Psoas muscle (tissue), 8 donors: ENCODE measurements around the gene NUP35. TPM values are rescaled to one million over a fixed set of nuclear protein-coding genes. Genes with fewer than 3 reads are reported as not detected.

Experiments
- ATAC-seq, 4 donors: fragments of 200-7000 bp; cut with Tn5 transposase; one replicate each; pipeline ENCODE4 v1.9.1; 2020; ENCODE audit warnings: moderate library complexity in 3 of 4, mild to moderate bottlenecking in 2 of 4
- DNase-seq, 2 donors: peaks; one replicate each; pipeline ENCODE4 v3.0.0-alpha.2; 2020
- H3K27ac ChIP-seq: fragments of 200-600 bp; one replicate; pipeline ENCODE4 v1.8.0; 2022
- H3K27me3 ChIP-seq, 3 donors: fragments of 200-600 bp in 1 of 3; one replicate each; pipeline versions ENCODE4 v1.6.1 to v1.8.0; 2013 to 2022; ENCODE audit warnings: low read length in 2 of 3, mild to moderate bottlenecking in 2 of 3, moderate library complexity in 1 of 3; ENCODE audit not compliant: insufficient read depth in 3 of 3
- H3K36me3 ChIP-seq, 2 donors: fragments of 200-600 bp in 1 of 2; one replicate each; pipeline versions ENCODE4 v1.6.1 to v1.8.0; 2013 to 2022; ENCODE audit warnings: low read depth in 1 of 2, mild to moderate bottlenecking in 1 of 2, moderate library complexity in 1 of 2; ENCODE audit not compliant: insufficient read depth in 1 of 2
- H3K4me1 ChIP-seq: fragments of 200-600 bp; one replicate; pipeline ENCODE4 v1.8.0; 2022
- H3K4me3 ChIP-seq: fragments of 200-600 bp; one replicate; pipeline ENCODE4 v1.8.0; 2022; ENCODE audit warnings: mild to moderate bottlenecking
- H3K9me3 ChIP-seq: fragments of 200-600 bp; one replicate; pipeline ENCODE4 v1.8.0; 2022
- WGBS, 3 donors: extraction: QIAGEN DNeasy Blood & Tissue Kit; methylation state at CpG; one replicate each; pipeline versions ENCODE4 v1.1.6 to v1.1.7; 2013; 5-methylcytosine and 5-hydroxymethylcytosine counted together
- intact Hi-C, 2 donors: fragments of 100-400 bp; cut with DNase I; formaldehyde crosslinking; loops; one replicate each; pipeline versions ENCODE4 v1.11.0 to v1.14.2; 2022
- polyA plus RNA-seq, 3 donors: library from polyadenylated mRNA; stranded (reverse); fragments of 200-250 nt; gene quantifications; one replicate each; pipeline ENCODE4 v1.2.3, GENCODE V29; 2013
- total RNA-seq, 4 donors: library from RNA; stranded (reverse); fragmentation: NEBNext Ultra II Directional in 2 of 4; extraction: Animal tissue kit (Norgen Biotek cat#: 25700) in 2 of 4; gene quantifications; one replicate each; pipeline versions ENCODE4 v1.2.1 to v1.2.4, GENCODE V29; 2021 to 2023
- TF ChIP-seq, protein P1 (sequence below): fragments of 200-600 bp; IDR thresholded peaks from one replicate; pipeline ENCODE4 v1.8.0; 2022; ENCODE audit warnings: antibody characterized with exemption
- donor health status: healthy with polysubstance abuse.
- donor health status: DM: no; HTN: no; CAD: no; lungs with moderate emphysema.
- donor health status: Bipolar disorder and iron deficiency.
- donor health status: healthy.
- donor health status: DM: yes; HTN: yes; CAD: no.
- donor health status: DM: no; HTN: no; CAD: no.
- donor health status: DM: no; HTN: no; CAD: no.
- donor health status: DM: yes; HTN: yes; CAD: no.

The NUP35 gene
- total and polyA plus RNA-seq, 7 donors: 5.1 to 11.9 (median 8.3) TPM

DNA sequence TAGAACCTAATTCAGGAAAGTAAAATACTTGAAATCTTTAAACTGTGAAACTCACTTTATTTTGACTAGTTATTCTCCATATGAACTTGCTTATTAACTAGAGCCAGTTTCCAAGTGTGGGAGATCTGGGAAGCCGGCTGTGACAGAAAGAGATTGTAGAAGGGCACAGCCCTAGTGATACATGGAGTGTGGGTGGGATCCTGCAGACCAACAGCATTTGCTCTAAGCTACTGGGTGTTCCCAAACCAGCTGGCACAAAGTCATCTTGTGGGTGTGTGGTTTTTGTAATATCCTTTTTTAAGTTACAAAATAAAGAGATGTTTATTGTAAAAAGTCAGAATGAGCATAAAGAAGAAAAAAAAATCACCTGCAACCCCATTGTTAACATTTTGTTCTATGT is 42.3 kb upstream of the NUP35 start:
- H3K4me3 ChIP-seq: no peak overlapping the region
- intact Hi-C loops: loop anchor here (5.0 kb wide), 2 partner anchors 35 to 40 kb away; partner anchors contain the start of gene NUP35 (in 1 of the 2)
- H3K9me3 ChIP-seq: no peaks in the 10 kb centered on the region
- 36 to 44% (median 39%) methylated on average over 1 of the region's 1 CpG for WGBS, 3 donors
- ATAC-seq (no peak), DNase-seq (no peak)
- no peaks in the 10 kb centered on the region for H3K27me3 ChIP-seq
- no peak overlapping the region for H3K27ac ChIP-seq
- H3K4me1 ChIP-seq: peaks cover 7% of the 10 kb centered on the region
- no peaks in the 10 kb centered on the region for H3K36me3 ChIP-seq
- TF ChIP-seq, protein P1, sequence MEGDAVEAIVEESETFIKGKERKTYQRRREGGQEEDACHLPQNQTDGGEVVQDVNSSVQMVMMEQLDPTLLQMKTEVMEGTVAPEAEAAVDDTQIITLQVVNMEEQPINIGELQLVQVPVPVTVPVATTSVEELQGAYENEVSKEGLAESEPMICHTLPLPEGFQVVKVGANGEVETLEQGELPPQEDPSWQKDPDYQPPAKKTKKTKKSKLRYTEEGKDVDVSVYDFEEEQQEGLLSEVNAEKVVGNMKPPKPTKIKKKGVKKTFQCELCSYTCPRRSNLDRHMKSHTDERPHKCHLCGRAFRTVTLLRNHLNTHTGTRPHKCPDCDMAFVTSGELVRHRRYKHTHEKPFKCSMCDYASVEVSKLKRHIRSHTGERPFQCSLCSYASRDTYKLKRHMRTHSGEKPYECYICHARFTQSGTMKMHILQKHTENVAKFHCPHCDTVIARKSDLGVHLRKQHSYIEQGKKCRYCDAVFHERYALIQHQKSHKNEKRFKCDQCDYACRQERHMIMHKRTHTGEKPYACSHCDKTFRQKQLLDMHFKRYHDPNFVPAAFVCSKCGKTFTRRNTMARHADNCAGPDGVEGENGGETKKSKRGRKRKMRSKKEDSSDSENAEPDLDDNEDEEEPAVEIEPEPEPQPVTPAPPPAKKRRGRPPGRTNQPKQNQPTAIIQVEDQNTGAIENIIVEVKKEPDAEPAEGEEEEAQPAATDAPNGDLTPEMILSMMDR: no peak

DNA sequence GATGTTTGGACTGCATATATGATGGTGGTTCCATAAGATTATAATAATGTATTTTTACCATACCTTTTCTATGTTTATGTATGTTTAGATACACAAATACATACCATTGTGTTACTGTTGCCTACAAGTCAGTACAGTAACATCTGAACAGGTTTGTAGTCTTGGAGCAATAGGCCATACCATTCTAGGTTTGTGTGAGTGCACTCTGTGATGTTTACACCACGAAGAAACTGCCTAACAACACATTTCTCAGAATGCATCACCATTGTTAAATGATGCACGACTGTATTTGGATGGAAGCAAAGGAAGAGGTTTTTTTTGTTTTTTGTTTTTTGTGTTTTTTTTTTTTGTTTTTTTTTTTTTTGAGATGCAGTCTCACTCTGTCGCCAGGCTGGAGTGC is 36.2 kb upstream of the NUP35 start:
- H3K27me3 ChIP-seq: no peaks in the 10 kb centered on the region
- TF ChIP-seq, protein P1: no peak
- intact Hi-C loops: no loop called here
- no peaks in the 10 kb centered on the region for H3K9me3 ChIP-seq
- H3K4me1 ChIP-seq: no peaks in the 10 kb centered on the region
- 78 to 83% (median 83%) methylated on average over 3 of the region's 3 CpGs for WGBS, 3 donors
- no peak overlapping the region for H3K27ac ChIP-seq
- H3K36me3 ChIP-seq: peaks cover 0 to 3% of the 10 kb centered on the region in 2 donors
- DNase-seq (no peak), ATAC-seq (no peak)
- no peak overlapping the region for H3K4me3 ChIP-seq

DNA sequence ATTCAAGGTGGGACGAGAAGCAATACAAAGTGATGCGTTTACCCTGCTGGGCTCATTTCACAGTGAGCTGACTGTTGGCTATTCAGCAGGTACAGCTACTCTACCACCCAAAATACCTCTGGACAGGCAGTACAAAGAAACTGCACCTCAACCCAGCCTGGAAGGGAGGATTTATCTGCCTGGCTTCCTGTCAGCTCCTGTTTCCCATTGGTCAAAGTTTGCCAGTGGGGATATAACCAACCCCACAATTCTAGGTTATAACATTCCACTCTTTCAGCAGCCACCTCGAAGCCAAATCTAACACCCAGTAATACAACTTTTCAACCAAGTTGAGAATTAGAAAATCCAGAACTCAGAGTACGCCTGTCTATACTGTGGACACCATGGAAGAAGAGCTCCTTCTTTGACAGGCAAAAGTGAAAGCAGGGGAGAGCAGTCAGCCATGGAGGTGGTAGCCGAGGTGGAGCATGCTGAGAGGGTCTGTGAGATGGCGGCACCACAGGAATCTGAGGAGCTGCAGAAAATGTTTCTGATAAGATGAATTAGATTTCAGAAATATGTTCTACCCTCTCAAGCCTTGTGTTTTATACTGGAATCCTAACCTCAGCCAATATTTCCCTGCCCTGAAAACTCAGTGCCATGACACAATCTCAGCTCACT is 34.9 kb upstream of the NUP35 start:
- Histone ChIP-seq H3K27me3 (no peaks in the 10 kb centered on the region), H3K9me3 (no peaks in the 10 kb centered on the region), H3K27ac (no peak overlapping the region), H3K4me1 (no peaks in the 10 kb centered on the region), H3K4me3 (no peak overlapping the region), H3K36me3 (peaks cover 0 to 3% of the 10 kb centered on the region in 2 donors)
- ATAC-seq (no peak), DNase-seq (no peak)
- WGBS, 3 donors: 90 to 95% (median 91%) methylated on average over 6 of the region's 6 CpGs
- TF ChIP-seq, protein P1: no peak
- intact Hi-C loops: no loop called here

DNA sequence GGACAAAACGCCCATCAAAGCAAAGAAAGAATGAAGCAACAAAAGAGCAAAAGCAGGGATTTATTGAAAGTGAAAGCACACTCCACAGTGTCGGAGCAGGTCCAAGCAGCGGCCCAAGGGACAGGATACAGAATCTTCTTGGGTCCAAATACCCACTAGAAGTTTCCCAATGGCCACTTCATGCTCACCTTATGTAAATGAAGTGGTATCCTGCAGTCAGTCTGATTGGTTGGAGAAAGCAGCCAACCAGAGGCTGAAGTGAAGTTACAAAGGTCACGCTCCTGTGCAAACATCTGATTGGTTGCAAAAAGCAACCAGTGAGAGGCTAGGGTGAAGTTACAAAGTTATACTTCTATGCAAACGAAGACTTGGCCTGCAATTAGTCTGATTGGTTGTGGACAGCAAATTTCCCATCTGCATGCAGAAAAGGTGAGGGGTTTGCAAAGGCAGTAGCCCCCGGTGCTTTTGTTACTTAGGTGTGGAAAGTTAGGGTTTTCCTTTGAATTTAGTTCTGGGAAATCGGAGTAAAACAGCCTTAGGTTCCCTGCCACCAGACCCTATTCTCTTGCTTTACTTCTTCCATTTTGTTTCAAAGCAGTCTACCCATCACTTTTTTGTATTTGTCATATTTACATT is 32.8 kb upstream of the NUP35 start:
- intact Hi-C loops: no loop called here
- Histone ChIP-seq H3K4me3 (no peak overlapping the region), H3K27ac (no peak overlapping the region), H3K36me3 (peaks cover 0 to 6% of the 10 kb centered on the region in 2 donors), H3K9me3 (no peaks in the 10 kb centered on the region), H3K27me3 (no peaks in the 10 kb centered on the region), H3K4me1 (no peaks in the 10 kb centered on the region)
- TF ChIP-seq, protein P1: no peak
- WGBS, 3 donors: 88 to 96% (median 90%) methylated on average over 7 of the region's 7 CpGs
- ATAC-seq: no peak
- DNase-seq: no peak
